GM12872 (cell line): Measurements from ENCODE around the gene LYL1.
A peak's percentile ranks its signal among the peaks of the same experiment; 100 is the strongest.

Source experiments
- CTCF ChIP-seq: IDR thresholded peaks from 3 replicates; pipeline ENCODE4 v1.5.1; 2011; ENCODE audit warnings: low read depth, mild to moderate bottlenecking, low read length, moderate library complexity; ENCODE audit not compliant: insufficient read depth

The LYL1 gene

GRCh38 chr19:13102666-13103580 lies at the start of gene LYL1:
LYL1 (minus strand) TSS chr19:13102858; CDS start chr19:13101171, 1,687 bp downstream.
- TF ChIP-seq CTCF = no peak

- no peak for TF ChIP-seq CTCF
These were observed 49.1 kb upstream of the LYL1 start for GRCh38 chr19:13151605-13152355.

GRCh38 chr19:13150931-13151604 lies 48.4 kb upstream of the LYL1 start:
- TF ChIP-seq CTCF = no peak

- TF ChIP-seq CTCF = peak; percentile 53
These were observed 47.7 kb upstream of the LYL1 start, which contains the start of the genes IER2 and STX10 for GRCh38 chr19:13150187-13150930. IER2 (plus strand) TSS chr19:13150411; CDS start chr19:13153187, 2,776 bp downstream. STX10 (minus strand) TSS chr19:13150375; CDS start chr19:13150173, 202 bp downstream.

GRCh38 chr19:13149628-13150186 lies 47.0 kb upstream of the LYL1 start:
- TF ChIP-seq CTCF = no peak

GRCh38 chr19:13146763-13147563 lies 44.3 kb upstream of the LYL1 start:
- TF ChIP-seq CTCF = no peak
